ENCODE measurements around the gene TEX29.

Gene TEX29

GRCh38 chr13:111370147-111370546 is 49.7 kb downstream of the TEX29 start:
- DNase-seq (ENCODE audit: low spot score) = no peak

GRCh38 chr13:111370570-111371535 is 50.4 kb downstream of the TEX29 start:
- DNase-seq (ENCODE audit: low spot score) = no peak

- no peak for DNase-seq (ENCODE audit: low spot score)
Observed at GRCh38 chr13:111371720-111372119, 51.3 kb downstream of the TEX29 start.

GRCh38 chr13:111372651-111373425 is 52.4 kb downstream of the TEX29 start:
- peak; percentile 84 for DNase-seq (ENCODE audit: low spot score)

- DNase-seq (ENCODE audit: low spot score) = peak; percentile 36
Observed at GRCh38 chr13:111373486-111373885, 53.0 kb downstream of the TEX29 start.

GRCh38 chr13:111380431-111380830 is 60.0 kb downstream of the TEX29 start:
- DNase-seq (ENCODE audit: low spot score) = no peak

- no peak for DNase-seq (ENCODE audit: low spot score)
Observed at GRCh38 chr13:111382411-111382810, 62.0 kb downstream of the TEX29 start.

GRCh38 chr13:111382877-111383276 is 62.4 kb downstream of the TEX29 start:
- no peak for DNase-seq (ENCODE audit: low spot score)

- no peak for DNase-seq (ENCODE audit: low spot score)
Observed at GRCh38 chr13:111383591-111384440, 63.4 kb downstream of the TEX29 start.

- DNase-seq (ENCODE audit: low spot score) = peak; percentile 37
Observed at GRCh38 chr13:111384441-111385182, 64.2 kb downstream of the TEX29 start.

GRCh38 chr13:111385183-111385857 is 64.9 kb downstream of the TEX29 start:
- DNase-seq (ENCODE audit: low spot score) = no peak

GRCh38 chr13:111387026-111387871 is 66.8 kb downstream of the TEX29 start:
- peak; percentile 63 for DNase-seq (ENCODE audit: low spot score)

- no peak for DNase-seq (ENCODE audit: low spot score)
Observed at GRCh38 chr13:111387945-111388600, 67.6 kb downstream of the TEX29 start.

GRCh38 chr13:111388851-111389500 is 68.5 kb downstream of the TEX29 start:
- no peak for DNase-seq (ENCODE audit: low spot score)

GRCh38 chr13:111389621-111390521 is 69.4 kb downstream of the TEX29 start:
- DNase-seq (ENCODE audit: low spot score) = no peak

- DNase-seq (ENCODE audit: low spot score) = no peak
Observed at GRCh38 chr13:111390522-111391270, 70.3 kb downstream of the TEX29 start.

- DNase-seq (ENCODE audit: low spot score) = no peak
Observed at GRCh38 chr13:111392486-111392885, 72.0 kb downstream of the TEX29 start.
